AG10803 (cell line): ENCODE measurements around the gene TFR2.

Source experiments
- DNase-seq: peaks from one replicate; pipeline ENCODE4 v3.0.0; 2010; ENCODE audit warnings: low read depth
- H3K4me3 ChIP-seq: 2 replicates; pipeline ENCODE4 v1.5.1; 2011; ENCODE audit warnings: mild to moderate bottlenecking, low read length, control low read depth
- TF ChIP-seq, protein P1 (sequence below): conservative IDR thresholded peaks from 2 replicates; pipeline ENCODE4 v1.5.1; 2011; ENCODE audit warnings: mild to moderate bottlenecking, low read length, control low read depth, inconsistent platforms

The TFR2 gene

DNA sequence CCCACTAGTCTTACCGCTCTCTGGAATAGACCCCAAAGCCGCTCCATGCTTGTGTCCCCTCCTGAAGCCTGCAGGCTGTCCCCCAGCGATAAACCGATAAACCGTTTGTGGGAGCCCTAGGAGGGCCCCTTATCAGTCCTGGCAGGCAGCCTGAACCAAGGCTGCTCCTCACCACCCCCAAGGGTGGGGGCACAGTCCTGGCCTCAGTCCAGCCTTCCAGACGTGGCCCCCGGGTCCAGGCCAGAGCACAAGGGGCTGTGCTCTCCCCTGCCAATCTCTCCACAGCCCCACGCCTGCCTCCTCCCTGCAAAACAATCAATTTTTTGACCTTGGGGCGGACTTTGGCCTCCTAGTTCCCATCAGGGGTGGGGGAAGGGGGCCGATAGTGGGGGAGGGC, at the start of gene TFR2:
Gene TFR2 (minus strand): TSS at position 90 of the 397 bp plus-strand sequence. CDS start 43 bp downstream, at position 47.
- TF ChIP-seq, protein P1, sequence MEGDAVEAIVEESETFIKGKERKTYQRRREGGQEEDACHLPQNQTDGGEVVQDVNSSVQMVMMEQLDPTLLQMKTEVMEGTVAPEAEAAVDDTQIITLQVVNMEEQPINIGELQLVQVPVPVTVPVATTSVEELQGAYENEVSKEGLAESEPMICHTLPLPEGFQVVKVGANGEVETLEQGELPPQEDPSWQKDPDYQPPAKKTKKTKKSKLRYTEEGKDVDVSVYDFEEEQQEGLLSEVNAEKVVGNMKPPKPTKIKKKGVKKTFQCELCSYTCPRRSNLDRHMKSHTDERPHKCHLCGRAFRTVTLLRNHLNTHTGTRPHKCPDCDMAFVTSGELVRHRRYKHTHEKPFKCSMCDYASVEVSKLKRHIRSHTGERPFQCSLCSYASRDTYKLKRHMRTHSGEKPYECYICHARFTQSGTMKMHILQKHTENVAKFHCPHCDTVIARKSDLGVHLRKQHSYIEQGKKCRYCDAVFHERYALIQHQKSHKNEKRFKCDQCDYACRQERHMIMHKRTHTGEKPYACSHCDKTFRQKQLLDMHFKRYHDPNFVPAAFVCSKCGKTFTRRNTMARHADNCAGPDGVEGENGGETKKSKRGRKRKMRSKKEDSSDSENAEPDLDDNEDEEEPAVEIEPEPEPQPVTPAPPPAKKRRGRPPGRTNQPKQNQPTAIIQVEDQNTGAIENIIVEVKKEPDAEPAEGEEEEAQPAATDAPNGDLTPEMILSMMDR = no peak
- H3K4me3 ChIP-seq = no peak within 1 kb of the TSS
- no peak for DNase-seq

DNA sequence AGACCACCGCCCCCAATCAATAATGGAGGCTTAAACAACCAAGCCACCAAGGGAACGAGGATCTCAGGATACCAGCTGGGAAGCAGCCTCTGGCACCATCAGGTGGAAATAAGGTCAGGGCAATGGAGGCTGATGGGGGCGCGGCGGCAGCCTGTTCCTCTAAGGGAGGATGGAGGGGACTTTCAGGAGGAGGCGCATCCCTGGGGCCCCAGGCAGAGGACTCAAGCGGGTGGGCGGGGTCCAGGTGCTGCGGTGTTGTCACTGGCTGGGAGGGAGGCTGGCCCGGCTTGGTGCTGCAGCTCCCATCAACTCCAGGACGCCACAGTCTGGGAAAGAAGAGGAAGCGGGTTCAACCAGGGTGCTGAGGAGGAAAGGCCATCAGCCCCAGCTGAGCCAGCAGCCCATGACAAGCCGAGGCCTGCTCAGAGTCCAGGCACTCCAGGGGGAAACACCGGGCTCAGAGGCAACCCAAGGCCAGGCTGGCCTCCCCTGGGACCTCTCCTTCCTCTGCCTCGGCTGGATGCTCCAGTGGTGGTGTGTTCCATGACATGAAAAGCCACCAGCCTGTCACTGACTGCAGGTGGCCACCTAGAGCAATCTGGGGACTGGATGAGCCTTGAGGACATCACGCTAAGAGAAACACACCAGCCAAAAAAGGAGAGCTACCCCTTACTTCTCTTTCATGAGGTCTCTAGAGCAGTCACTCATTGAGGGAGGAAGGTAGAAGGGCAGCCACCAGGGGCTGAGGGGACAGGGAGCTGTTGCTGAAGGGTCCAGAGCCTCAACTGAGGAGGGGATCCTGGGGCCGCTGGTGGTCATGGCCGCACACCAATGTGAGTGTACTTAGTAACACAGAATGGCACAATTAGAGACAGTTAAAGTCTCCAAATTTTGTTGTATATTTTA, 48.1 kb upstream of the TFR2 start:
- no peak overlapping the region for H3K4me3 ChIP-seq
- no peak for DNase-seq
- TF ChIP-seq, protein P1 = no peak

DNA sequence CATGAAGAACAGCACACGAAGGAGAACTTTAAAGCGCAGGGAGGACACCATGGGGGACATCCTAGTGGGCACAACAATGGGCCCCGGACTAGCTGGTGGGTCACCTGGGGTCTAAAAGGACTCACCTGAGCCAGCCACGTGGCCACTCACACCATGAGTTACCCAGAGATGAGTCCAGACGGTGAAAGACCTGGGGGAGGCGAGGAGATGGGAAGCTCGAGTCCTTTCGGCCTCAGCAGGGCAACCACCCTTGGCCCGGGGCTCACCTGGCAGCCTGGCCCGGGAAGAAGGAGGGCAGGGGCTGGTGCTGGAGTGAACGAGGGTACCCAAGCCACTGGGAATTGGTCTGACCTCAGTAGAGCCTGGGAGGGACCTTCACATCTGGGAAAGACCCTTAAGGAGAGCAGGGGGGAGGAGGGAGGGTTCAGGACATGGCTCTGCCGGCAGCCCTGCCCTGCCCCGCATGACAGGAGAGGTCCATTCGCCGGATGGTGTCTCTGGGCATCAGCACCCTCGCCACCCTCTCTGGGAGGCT, 47.0 kb upstream of the TFR2 start:
- no peak overlapping the region for H3K4me3 ChIP-seq
- TF ChIP-seq, protein P1 = no peak
- no peak for DNase-seq

DNA sequence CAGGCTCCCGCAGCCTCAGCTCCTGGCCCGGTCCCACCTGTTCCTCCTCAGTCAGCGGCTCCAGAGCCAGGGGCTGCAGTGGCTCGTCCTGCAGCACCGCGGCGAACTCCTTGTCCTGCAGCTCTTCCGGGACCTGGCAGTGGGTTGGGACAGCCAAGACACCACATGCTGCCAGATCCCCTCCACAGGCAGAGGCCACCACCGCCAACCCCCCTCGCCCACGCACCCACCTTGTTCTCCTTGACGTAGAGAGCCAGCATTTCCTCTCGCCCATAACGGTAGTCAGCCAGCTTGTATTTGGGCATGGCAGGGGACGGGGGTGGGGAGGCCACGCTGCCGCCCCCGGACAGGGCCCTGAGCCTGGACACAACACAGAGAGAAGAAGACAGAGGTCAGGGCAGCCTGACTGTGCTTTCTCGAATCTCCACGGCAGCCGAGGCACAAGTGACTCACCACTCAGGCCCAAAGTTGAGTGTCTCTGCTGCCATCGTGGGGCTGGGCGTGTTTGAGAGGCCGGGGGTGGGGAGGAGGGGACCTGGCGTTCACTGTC, 46.5 kb upstream of the TFR2 start:
- no peak for DNase-seq
- TF ChIP-seq, protein P1 = no peak

DNA sequence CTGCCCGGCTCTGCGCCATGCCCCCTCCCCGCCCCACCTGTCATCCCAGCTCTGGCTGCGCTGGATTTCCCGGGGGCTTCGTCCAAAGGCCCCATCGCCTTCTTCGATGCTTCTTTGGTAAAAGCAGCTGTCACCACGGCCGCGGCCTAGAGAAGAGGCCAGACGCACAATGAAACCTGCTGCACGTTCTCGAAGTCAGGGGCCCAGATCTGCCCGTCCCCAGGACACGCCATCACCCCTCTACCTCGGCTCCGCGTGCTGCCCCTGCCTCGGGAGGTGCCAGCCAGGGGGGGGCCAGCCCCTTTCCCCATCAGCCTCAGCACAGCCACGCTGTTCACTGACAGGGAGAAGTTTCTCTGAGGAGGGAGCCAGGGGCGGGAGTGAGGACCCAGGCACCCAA, 45.9 kb upstream of the TFR2 start:
- TF ChIP-seq, protein P1 = no peak
- DNase-seq = no peak
- no peak overlapping the region for H3K4me3 ChIP-seq

More for the DNA sequence above, 46.5 kb upstream of the TFR2 start:
- H3K4me3 ChIP-seq = no peak overlapping the region

DNA sequence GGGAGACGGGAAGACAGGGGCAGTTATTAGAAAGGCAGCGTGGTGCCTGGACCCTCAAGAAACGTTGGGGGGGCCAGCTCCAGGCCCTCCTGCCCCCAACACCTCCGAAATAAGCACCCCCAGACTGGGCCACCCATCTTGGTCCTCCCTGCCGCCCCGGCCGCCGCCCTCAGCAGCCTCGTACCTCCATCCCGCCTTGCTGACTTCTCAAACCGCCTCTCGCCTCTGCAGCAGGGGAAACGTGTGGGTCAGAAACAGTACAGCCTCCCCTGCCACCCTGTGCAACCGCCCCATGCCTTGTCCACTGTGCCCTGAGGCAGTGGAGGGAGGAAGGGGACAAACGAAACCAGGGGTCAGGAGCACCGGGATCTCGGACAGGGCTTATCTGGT, 45.5 kb upstream of the TFR2 start:
- H3K4me3 ChIP-seq = no peak overlapping the region
- no peak for DNase-seq
- TF ChIP-seq, protein P1 = no peak
